Activated naive CD4-positive, alpha-beta T cell treated with anti-CD3 and anti-CD28 coated beads, Interleukin-2, amount 50 U/mL, for 72 hours (primary cell): ENCODE results near the gene UGT1A4. TPM values are rescaled to one million over a fixed set of nuclear protein-coding genes. Genes with fewer than 3 reads are reported as not detected.

Experiments
- ATAC-seq, 2 donors: fragments of 150-1000 bp; cut with Tn5 transposase; 2 replicates each; pipeline ENCODE4 v1.10.0; 2021; ENCODE audit warnings: mild to moderate bottlenecking in 2 of 2, moderate library complexity in 2 of 2
- DNase-seq, 2 donors: peaks; one replicate each; pipeline ENCODE4 v3.0.0; 2021 to 2022; ENCODE audit warnings: low spot score in 2 of 2
- H3K27ac Mint-ChIP-seq, 2 donors: one replicate each; pipeline ENCODE4 v1.8.0; 2022; ENCODE audit warnings: mild to moderate bottlenecking in 2 of 2, mixed read lengths in 2 of 2
- H3K36me3 Mint-ChIP-seq, 2 donors: one replicate each; pipeline ENCODE4 v1.8.0; 2022; ENCODE audit warnings: mixed read lengths in 2 of 2
- H3K9me3 Mint-ChIP-seq, 2 donors: one replicate each; pipeline ENCODE4 v1.8.0; 2022; ENCODE audit warnings: mixed read lengths in 2 of 2
- total RNA-seq, 2 donors: library from RNA; stranded (reverse); gene quantifications; one replicate each; pipeline ENCODE4 v1.2.3, GENCODE V29; 2022

The UGT1A4 gene
- total RNA-seq, 2 donors from 2014 or later: not detected

DNA sequence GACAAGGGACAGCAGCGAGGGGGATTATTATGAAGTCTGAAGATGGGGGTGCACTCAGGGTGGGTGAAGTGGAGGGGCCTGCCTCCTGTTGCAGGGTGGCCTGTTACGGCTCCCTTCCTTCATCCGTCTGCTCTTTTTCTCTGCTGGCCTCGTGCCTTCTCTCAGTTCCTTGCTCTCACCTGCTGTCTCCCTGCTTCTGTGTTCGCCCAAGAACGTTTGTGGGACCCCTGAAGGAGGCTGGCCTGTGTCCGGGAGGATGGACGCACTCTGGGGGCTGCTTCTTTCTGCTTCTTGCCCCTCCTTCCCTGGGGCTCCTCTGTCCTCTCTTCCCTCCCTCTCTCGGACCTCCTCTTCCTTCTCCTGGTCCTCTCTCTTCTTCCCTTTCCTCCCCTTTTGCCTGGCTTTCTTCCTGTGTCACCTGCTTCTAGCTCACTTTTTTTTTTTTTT, 73.4 kb downstream of the UGT1A4 start:
- Mint-ChIP-seq H3K9me3 (no peaks in the 10 kb centered on the region), H3K36me3 (no peaks in the 10 kb centered on the region), H3K27ac (no peak overlapping the region)
- ATAC-seq (no peak), DNase-seq (no peak)

DNA sequence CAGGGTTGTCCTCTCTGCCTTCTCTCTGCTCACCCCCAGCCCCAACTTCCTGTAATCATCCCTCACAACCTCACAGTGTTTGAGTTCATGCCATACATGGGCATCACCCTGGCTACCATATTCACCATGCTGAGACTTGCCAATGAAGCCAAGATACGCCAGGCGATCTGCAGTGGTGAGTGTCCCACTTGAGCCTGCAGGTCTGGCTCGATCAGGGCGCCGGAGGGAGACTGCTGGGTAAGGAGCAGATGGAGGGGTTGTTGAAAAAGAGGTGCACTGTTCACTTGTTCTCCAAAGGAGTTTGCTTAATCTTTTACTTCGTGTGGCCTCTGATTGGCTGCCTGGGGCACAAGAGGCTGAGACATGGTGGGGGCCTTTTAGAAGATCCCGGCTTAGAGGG, 74.2 kb downstream of the UGT1A4 start:
- Mint-ChIP-seq H3K9me3 (no peaks in the 10 kb centered on the region), H3K27ac (no peak overlapping the region), H3K36me3 (no peaks in the 10 kb centered on the region)
- DNase-seq (no peak), ATAC-seq (no peak)

DNA sequence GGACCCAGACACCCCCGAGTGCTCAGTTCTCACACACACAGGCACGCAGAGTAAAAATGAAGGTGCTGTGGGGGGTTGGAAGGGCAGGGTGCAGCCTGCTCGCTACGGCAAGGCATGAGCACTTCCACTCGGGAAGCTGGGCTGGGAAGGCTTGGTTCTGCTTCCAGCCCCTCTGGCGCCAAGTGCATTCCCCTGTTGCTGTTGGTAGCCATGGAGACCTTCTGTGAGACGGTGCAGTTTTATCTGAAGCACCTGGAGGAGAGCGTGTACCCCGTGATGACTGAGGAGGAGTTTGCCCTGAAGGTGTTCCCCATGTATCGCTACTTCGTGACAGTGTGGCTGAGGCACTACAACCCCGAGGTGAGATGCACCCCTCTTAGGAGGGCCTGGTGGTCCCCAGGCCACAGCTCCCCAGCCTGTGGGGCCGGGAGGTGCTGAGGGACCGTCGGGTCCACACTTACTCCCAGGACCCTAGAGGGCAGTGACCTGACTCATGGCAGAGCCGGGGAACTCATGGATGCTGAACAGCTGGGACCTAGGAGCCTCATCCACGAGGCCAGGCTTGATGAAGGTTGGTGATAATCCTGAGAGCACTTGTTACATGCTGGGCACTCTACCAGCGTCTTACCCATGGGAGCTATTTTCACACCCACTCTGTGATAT, 75.1 kb downstream of the UGT1A4 start:
- ATAC-seq (no peak), DNase-seq (no peak)
- Mint-ChIP-seq H3K36me3 (no peaks in the 10 kb centered on the region), H3K9me3 (no peaks in the 10 kb centered on the region), H3K27ac (no peak overlapping the region)

DNA sequence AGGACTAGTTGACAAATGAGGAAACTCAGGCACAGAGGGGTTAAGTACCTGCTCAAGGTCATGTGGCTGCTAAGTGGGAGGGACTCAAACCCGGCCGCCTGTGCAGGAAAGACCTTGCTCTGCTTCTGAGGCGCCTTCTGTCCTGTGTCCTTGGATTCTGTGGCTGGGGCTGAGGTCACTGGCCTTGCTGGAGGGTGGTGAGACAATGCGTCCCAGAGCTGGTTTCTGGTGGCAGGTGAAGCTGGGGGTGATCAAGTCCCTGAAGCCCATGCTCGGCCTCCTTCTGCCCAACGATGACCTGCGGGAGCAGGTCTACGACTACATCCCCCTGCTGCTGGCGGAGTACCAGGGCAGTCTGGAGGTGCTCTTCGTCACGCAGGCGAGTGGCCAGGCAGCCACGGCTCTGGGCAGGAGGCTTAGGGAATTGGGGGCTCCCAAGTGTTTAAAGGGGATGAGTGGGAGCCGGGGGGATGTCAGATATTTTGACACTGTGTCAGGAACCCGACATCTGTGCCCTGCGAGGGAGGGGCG, 75.7 kb downstream of the UGT1A4 start:
- no peak overlapping the region for H3K27ac Mint-ChIP-seq
- no peaks in the 10 kb centered on the region for H3K36me3 Mint-ChIP-seq
- DNase-seq: no peak
- no peaks in the 10 kb centered on the region for H3K9me3 Mint-ChIP-seq
- no peak for ATAC-seq

DNA sequence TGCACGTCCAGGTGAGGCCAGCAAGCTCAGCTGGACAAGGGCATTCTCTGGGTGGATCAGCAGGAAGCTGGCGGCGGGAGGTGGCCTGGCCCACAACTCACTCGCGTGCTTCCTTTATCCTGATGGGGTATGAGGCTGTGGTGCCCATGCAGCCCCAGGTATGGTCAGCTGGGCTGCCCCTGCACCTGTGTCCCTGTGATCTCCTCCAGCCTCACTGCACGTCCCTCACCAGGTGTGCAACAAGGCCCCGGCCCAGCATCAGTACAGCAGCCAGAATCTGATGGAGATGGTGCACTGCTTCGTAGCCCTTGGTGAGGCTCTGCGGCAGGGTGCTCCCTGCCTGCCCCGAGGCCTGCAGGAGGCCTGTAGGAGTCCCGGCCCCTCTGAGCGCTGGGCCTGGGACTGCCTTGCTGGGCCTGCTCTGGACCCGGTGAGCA, 77.2 kb downstream of the UGT1A4 start:
- DNase-seq (peak in 1 of 2 donors; percentile 43), ATAC-seq (no peak)
- Mint-ChIP-seq H3K27ac (no peak overlapping the region), H3K36me3 (no peaks in the 10 kb centered on the region), H3K9me3 (no peaks in the 10 kb centered on the region)

DNA sequence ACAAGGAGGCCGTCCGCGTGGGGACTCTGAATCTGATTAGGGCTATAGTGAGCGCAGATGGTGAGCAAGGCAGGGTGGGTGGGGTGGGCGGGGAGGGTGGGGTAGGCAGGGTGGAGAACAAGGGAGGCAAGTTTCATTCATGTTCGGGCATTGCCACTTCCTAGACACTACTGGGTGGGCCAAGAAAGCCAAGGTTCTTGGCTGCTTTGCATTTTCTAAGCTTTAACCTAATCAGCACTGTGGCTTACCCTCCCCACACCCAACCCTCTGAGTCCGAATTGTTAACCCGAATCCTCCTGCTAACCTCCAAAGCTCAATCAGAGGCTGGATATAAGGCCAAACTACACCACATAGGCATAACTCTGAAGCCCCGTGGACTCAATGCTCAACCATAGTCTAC, 77.7 kb downstream of the UGT1A4 start:
- H3K36me3 Mint-ChIP-seq: no peaks in the 10 kb centered on the region
- DNase-seq: no peak
- no peak for ATAC-seq
- no peaks in the 10 kb centered on the region for H3K9me3 Mint-ChIP-seq
- no peak overlapping the region for H3K27ac Mint-ChIP-seq

DNA sequence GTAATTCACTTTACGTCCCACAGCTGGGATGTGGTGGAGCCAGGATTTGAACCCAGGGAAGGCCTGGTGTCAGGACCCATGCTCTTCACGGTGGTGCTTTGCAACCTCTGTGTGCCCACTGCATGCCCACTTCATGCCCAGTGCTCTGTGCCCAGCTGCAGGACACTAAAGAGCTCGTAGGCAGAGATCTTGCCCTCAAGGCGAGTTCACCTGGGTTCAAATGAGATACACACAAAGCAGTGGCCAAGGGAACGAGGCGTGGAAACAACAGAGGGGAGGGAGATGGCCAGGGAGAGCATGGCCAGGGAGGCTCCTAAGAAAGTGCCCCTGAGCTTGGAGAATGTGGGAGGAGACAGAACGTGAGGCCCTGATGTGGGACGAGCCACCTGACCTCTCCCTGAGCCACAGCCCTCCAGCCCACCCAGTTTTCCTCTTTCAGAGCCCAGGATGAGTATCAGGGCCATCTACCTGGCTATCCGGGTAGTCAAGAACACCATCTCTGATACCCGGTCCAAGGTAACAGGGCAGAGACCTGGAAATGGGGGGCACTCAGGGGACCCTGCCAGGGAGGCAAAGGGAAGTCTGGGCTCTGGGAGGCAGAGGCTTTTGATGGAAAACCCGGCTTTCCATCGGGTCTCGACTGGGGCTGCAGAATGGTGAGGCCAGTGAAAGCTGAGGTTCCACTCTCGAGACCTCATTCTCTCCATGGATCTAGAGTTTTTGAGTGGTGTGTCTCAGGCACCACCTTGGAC, 80.0 kb downstream of the UGT1A4 start:
- ATAC-seq (no peak), DNase-seq (peak in 1 of 2 donors; percentile 45)
- Mint-ChIP-seq H3K9me3 (no peaks in the 10 kb centered on the region), H3K27ac (no peak overlapping the region), H3K36me3 (no peaks in the 10 kb centered on the region)

DNA sequence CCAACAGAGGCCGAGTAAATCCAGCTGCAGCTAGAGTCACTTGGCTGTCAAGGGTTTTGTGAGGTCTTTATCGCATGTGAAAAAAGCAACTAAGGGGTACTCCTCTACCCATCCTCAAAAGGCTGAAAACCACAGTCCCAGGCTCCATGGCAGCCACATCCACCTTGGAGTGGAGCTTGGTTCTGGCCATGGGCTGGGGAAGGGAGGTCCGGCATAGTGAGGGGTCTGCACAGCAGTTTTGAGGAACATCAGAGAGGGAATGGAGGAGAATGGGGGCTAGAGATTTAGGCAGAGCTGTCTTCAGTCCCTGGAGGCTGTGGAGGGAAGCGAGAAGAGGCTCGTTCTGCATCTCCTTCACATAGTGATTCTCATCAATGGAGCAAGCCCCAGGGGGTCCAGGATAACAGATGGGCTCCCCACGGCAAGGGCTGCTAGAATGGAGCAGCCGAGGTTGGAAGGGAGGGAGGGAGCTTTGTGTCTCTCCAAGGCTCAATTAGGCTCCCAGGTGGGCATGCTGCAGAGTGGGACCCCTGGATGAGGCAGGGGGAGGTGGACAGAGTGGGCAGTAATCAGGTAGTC, 80.6 kb downstream of the UGT1A4 start:
- no peak for ATAC-seq

DNA sequence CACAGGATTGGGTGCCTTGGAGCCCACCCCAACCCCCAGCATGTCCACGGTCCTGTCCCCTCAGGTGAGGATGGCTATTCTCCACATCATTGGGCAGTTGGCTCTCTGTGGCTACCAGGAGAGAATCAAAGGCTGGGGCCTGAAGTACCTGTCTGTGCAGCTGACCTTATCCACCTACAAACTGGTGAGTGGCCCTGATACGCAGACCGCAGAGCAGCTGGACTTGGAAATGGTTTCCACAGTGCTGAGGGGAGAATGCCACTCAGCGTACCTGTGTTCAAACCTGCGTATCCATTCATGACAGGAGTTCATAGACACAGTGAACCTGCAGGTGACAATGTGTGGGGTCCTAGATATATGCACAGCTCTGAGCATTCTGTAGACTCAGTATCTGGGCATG, 81.2 kb downstream of the UGT1A4 start:
- DNase-seq: peak in 1 of 2 donors; percentile 40
- ATAC-seq: no peak
- H3K9me3 Mint-ChIP-seq: no peaks in the 10 kb centered on the region

More for the DNA sequence above, 80.6 kb downstream of the UGT1A4 start:
- H3K36me3 Mint-ChIP-seq: no peaks in the 10 kb centered on the region
- H3K27ac Mint-ChIP-seq: no peak overlapping the region
- no peaks in the 10 kb centered on the region for H3K9me3 Mint-ChIP-seq
- peak in 1 of 2 donors; percentile 40 for DNase-seq

DNA sequence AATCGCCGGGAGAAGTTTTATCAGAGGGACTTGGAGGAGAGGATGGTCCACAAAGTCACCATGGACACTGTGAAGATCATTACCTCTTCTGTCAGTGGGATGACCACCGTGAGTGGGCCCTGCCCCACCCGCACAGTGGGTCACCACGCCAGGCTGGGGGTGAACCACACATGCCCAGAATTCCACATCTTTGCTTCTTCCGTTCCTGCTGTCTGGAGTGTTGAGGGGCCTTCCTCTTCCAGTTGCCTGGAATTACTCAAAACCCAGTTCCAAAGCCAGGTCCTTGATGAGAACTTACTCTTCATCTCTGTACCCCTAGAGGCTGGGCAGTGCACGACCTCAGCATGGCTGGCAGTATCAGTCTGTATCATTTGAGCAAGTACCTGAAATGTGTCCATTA, 81.7 kb downstream of the UGT1A4 start:
- Mint-ChIP-seq H3K27ac (no peak overlapping the region), H3K36me3 (no peaks in the 10 kb centered on the region), H3K9me3 (no peaks in the 10 kb centered on the region)
- DNase-seq: no peak
- no peak for ATAC-seq

More for the DNA sequence above, 81.2 kb downstream of the UGT1A4 start:
- Mint-ChIP-seq H3K27ac (no peak overlapping the region), H3K36me3 (no peaks in the 10 kb centered on the region)

DNA sequence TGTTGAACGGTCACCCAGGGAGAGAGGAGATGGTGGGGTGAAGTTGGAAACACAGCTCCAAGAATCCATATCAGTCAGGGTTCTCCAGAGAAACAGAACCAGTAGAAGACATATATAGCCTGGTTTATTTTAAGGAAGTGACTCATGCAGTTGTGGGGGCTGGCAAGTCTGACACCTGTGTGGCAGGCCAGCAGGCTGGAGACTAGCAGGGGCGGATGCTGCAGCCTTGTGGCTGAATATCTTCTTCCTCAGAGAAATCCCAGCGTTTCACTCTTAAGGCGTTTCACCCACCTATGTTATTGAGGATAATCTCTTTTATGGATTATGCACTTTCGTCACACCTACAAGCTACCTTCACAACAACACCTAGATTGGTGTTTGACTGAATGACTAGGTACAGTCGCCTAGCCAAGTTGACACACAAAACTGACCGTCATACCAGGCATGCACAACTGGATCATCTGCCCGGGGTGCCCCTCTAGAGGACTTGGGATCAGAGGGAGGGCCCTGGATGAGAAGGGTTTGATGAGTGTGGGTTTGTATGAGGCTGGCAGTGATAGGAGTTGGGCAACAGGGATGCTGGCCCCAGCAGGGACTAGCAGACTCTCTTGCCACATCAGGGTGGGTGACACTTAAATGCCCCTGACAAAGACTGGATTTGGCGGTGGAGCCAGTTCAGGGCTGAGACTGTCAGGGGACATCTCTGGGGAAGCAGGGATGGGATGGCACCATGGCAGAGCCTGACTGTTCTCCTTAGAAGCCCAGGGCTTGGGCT, 83.0 kb downstream of the UGT1A4 start:
- Mint-ChIP-seq H3K27ac (no peak overlapping the region), H3K9me3 (no peaks in the 10 kb centered on the region), H3K36me3 (no peaks in the 10 kb centered on the region)
- DNase-seq (peak in 1 of 2 donors; percentile 31), ATAC-seq (peak in 1 of 2 donors; percentile 70)

DNA sequence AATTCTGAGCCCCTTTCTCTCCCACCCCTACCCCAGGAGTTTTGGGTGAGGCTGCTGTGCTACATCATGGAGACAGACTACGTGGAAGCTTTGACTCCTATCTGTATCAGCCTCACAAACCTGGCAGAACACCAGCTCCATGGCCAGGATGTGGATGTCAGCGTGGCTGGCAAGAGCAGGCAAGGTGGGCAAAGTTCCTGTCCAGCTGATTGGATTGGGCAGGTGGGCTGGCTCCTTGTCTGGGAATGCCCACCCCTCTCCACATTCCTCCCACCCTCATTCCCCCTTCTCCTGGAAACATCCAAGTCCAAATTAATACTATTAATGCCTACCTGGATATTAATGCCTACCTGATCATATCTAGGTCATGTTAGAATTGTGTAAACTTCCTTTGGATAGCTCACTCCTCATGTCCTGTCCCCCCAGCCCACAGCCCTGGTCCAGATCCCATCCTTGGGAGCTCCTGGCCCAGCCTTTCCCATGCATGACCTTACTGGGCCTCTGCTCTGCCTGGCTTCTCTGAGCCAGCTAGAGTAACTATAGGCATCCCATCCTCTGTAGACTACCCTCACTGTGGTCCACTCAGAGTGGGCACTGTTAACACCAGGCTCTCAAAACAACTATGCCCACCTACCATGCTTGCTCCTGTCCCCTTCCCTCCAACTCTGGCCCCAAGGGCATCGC, 83.7 kb downstream of the UGT1A4 start:
- H3K36me3 Mint-ChIP-seq: no peaks in the 10 kb centered on the region
- no peaks in the 10 kb centered on the region for H3K9me3 Mint-ChIP-seq
- H3K27ac Mint-ChIP-seq: no peak overlapping the region
- DNase-seq (no peak), ATAC-seq (no peak)

DNA sequence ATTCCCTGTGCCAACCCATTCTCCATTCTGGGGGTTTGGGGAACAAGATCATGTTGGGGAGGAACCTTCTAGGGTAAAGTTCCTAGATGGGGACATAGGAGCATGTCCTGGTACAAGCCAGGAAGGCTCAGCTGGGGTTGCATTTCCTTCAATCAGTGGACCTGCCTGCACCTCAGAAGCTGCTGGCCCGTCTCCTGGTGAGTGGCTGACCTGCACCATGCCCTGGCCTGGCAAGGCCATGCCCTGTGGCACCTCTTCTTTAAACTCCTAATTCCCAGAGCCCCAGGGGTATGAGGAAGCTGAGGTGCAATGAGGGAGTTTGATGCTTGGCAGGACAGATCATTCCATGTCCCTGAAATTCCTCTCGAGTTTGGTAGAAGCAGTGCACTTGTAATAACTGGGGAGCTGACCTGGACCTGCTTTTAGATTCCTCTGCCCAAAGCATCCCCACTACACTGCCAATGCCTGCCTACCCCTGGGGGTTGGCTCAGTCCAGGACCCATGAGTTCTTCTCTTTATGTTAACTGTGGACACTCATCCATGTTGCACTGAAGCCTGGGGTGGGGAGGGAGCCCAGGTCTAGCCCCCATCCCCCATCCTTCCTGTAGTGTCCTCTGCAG, 84.9 kb downstream of the UGT1A4 start:
- no peak overlapping the region for H3K27ac Mint-ChIP-seq
- no peaks in the 10 kb centered on the region for H3K9me3 Mint-ChIP-seq
- no peak for DNase-seq
- no peaks in the 10 kb centered on the region for H3K36me3 Mint-ChIP-seq
- ATAC-seq: no peak

DNA sequence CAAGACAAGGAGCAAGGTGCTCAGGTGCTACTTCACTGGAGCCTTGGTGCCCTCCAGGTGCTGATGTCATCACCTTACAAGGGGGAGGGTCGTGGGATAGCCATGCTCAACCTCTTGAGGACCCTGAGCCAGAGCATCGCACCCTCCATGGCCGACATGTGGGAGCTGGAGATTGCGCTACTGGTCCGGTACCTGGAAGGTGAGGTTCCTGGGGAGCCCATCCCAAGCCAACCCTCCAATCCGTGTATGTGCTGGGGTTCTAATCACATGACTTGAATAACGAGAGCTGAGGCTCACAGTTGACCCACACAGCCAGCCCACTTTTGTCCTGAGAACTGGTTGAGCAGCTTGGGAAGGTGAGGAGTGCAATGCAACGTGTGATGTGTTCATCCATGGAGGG, 85.5 kb downstream of the UGT1A4 start:
- H3K36me3 Mint-ChIP-seq: no peaks in the 10 kb centered on the region
- H3K27ac Mint-ChIP-seq: no peak overlapping the region
- peak in 1 of 2 donors; percentile 33 for DNase-seq
- no peaks in the 10 kb centered on the region for H3K9me3 Mint-ChIP-seq
- ATAC-seq: no peak

DNA sequence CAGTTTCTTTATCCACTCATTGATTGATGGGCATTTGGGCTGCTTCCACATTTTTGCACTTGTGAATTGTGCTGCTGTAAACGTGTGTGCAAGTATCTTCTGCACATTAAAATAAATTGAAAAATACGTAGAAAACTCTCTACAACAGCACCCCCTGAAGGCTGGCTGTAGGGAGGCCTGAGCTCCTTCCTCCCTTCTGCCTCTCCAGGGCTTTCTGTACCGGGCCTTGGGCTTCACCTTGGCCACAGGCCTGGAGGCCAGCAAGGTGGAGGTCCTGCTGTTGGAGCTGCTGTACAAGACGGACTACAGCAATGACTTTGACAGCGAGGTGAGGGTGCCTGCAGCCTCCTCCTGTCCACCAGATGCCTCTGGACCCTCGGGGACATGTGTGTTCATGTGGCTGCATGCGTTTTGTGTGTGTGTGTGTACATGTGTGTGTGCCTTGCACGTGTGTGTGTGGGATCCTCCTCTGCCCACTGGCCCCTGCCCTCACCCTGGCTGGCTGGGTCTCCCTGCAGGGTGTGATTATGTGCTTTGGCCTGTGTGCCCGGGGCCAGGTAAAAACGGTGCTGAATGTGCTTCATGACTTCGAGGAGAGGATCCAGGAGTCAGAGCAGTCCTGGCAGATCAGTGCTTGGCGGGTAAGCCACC, 88.8 kb downstream of the UGT1A4 start:
- DNase-seq (peak in 1 of 2 donors; percentile 47), ATAC-seq (no peak)
- H3K27ac Mint-ChIP-seq: no peak overlapping the region

More for the DNA sequence above, 88.8 kb downstream of the UGT1A4 start:
- H3K36me3 Mint-ChIP-seq: no peaks in the 10 kb centered on the region
- no peaks in the 10 kb centered on the region for H3K9me3 Mint-ChIP-seq
